Fibroblast of villous mesenchyme (primary cell): ENCODE data around the gene FBXL13. TPM values are rescaled to one million over a fixed set of nuclear protein-coding genes. Genes with fewer than 3 reads are reported as not detected.

ENCODE experiments used
- small RNA-seq: library from RNA; depleted of rRNA; stranded (forward); fragments of <200 nt; gene quantifications from one replicate; pipeline ENCODE3, GENCODE V24; 2012
- total RNA-seq: library from RNA; depleted of rRNA; stranded (reverse); fragments of >200 nt; gene quantifications from 2 replicates; pipeline ENCODE4 v1.2.3, GENCODE V29; 2012

FBXL13 gene
- total RNA-seq, 1 donor, result 2.2 TPM

Small RNA genes lying within 50 kb of the gene (small RNA-seq; reads per million reads assigned to genes)
- not detected for gene RNU6-1136P

Other genes starting within 250 kb of the FBXL13 start
- gene LRRC17, start 161.8 kb downstream of the FBXL13 start, total RNA-seq, result 39.9 and 70.0 TPM in 2 replicates
- gene ARMC10, start 344 bp upstream of the FBXL13 start, total RNA-seq, result 25.8 and 35.0 TPM in 2 replicates
- gene NAPEPLD, start 74.3 kb upstream of the FBXL13 start, total RNA-seq, result 5.8 and 6.5 TPM in 2 replicates
- 45.4 and 53.5 TPM in 2 replicates for gene PMPCB, start 222.6 kb upstream of the FBXL13 start, total RNA-seq